Sigmoid colon (tissue), 4 donors: Measurements from ENCODE around the gene ARID3B.
A peak's percentile ranks its signal among the peaks of the same experiment; 100 is the strongest.

Experiments
- POLR2A ChIP-seq, 2 donors: fragments of 450-650 bp; IDR thresholded peaks; one replicate each; pipeline ENCODE4 v1.6.1; 2016; ENCODE audit warnings: antibody characterized with exemption in 2 of 2, mild to moderate bottlenecking in 2 of 2, moderate library complexity in 2 of 2
- POLR2AphosphoS5 ChIP-seq, 4 donors: sonication (generic); formaldehyde crosslinking; IDR thresholded peaks; one replicate each; pipeline ENCODE4 v1.6.1; 2017; ENCODE audit warnings: antibody characterized with exemption in 4 of 4

DNA sequence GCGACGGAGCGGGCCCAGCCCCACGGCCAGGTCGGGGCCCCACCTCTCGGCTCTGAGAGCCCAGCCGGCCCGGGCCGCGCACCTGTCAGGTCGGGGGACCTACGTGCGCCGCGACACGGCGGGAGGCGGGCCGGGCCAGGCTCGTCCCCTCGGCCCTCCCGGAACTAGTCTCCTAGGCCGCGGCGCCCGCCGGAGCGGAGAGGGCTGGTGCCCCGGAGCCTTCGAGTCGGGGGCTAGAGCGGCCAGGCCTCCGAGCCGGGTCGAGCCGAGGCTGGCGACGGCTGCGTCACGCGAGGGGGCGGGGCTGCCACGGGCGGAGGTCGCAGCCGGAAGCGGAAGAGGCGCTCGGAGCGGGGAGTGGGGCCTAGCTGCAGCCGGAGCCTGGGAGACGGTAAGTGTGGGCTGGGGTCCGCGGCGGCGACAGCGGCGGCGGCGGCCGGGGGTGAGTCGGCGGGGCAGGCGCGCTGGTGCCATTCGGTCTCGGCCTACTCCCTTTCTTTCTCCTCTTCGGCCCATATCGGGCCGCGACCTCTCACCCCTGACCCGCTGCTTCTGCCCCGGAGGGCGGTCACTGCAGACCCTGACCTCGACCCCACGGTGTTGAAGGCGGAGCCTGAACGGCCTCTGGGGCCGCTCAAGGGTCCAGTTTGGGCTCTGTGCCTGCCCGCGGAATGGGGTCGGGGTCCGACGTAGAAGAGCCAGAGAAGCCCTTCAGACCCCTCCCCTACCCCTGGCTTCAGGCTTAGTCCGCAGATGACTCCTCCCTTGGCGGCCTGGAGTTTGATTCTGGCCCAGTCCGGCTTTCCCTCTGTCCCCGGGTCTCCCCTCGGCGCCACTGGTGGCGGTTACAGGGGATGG lies 74.7 kb downstream of the ARID3B start, which contains the start of gene CLK3:
- TF ChIP-seq POLR2A (IDR thresholded peaks at IDR 0.05), result peak; percentile 36 to 43
- TF ChIP-seq POLR2AphosphoS5 (IDR thresholded peaks at IDR 0.05), result peak; percentile 57 to 86 (median 83)
